Activated T-cell treated with anti-CD3 and anti-CD28 coated beads, Interleukin-2, amount 50 U/mL, for 4 hours (primary cell): ENCODE results near the gene CPT1B. TPM values are rescaled to one million over a fixed set of nuclear protein-coding genes. Genes with fewer than 3 reads are reported as not detected.
"Not testable (repeated sequence)": the region's sequence is repeated elsewhere in the genome, so short reads cannot be mapped to it uniquely, and the experiment has no call there.

Experiments used
- ATAC-seq, 2 donors: fragments of 200-7000 bp; cut with Tn5 transposase; one replicate each; pipeline ENCODE4 v1.10.0; 2021
- DNase-seq: peaks from one replicate; pipeline ENCODE4 v3.0.0-alpha.2; 2020
- H3K27me3 Mint-ChIP-seq: one replicate; pipeline ENCODE4 v1.8.0; 2021; ENCODE audit warnings: low read depth, mixed read lengths
- H3K36me3 Mint-ChIP-seq: one replicate; pipeline ENCODE4 v1.8.0; 2022; ENCODE audit warnings: mixed read lengths; ENCODE audit not compliant: insufficient read depth
- H3K4me1 Mint-ChIP-seq: one replicate; pipeline ENCODE4 v1.8.0; 2021; ENCODE audit warnings: low read depth, mixed read lengths
- H3K4me3 Mint-ChIP-seq: one replicate; pipeline ENCODE4 v1.8.0; 2021; ENCODE audit warnings: mild to moderate bottlenecking, moderate library complexity, mixed read lengths
- H3K9me3 Mint-ChIP-seq: one replicate; pipeline ENCODE4 v1.8.0; 2021; ENCODE audit warnings: mixed read lengths
- total RNA-seq, 3 donors: library from RNA; stranded (reverse); gene quantifications; one replicate each; pipeline ENCODE4 v1.2.1, GENCODE V29; 2021

Gene CPT1B
- total RNA-seq, 3 donors from 2014 or later, result 30.0 to 38.3 (median 32.7) TPM

- peak overlapping the region; percentile 61 for H3K4me3 Mint-ChIP-seq
- no peaks in the 10 kb centered on the region for H3K9me3 Mint-ChIP-seq
- H3K27me3 Mint-ChIP-seq, result no peaks in the 10 kb centered on the region
- peaks cover 55% of the 10 kb centered on the region for H3K4me1 Mint-ChIP-seq
- ATAC-seq, result no peak
- no peaks in the 10 kb centered on the region for H3K36me3 Mint-ChIP-seq
- no peak for DNase-seq
Measured at GRCh38 chr22:50544746-50545253, 33.4 kb downstream of the CPT1B start.

DNA sequence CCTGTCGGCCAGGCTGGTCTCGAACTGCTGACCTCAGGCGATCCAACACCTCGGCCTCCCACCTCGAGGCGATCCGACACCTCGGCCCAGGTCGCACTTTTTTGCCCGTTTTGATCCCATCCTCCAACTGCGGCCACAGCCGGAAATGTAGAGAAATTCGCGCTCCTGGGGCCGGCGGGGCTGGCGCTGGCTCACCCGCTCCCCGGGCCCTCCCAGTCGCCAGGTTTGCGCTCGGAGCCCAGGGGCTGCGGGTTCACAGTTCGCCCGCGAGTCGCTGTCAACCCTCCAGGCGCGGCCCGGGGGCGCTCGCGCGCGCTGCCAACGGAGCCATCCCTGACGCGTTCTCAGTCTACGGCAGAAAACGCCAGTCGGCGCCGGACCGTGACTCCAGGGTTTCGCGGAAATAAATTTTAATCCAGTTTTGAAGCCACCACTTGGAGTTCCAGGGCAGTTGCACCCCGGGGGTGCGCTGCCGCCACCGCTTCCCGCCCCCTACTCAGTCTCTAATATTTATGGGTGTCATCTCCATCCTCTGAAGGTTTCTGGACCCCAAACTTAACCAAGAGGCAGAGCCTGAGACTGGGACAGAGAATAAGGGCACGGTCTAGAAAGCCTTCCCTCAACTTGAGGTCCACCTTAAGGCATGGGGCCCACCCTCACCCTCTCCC is 34.0 kb downstream of the CPT1B start:
- Mint-ChIP-seq H3K36me3 (no peaks in the 10 kb centered on the region), H3K4me1 (peaks cover 56% of the 10 kb centered on the region), H3K4me3 (peak overlapping the region; percentile 61), H3K9me3 (no peaks in the 10 kb centered on the region), H3K27me3 (no peaks in the 10 kb centered on the region)
- DNase-seq (peak; percentile 82), ATAC-seq (peak; percentile 53 to 54)

DNA sequence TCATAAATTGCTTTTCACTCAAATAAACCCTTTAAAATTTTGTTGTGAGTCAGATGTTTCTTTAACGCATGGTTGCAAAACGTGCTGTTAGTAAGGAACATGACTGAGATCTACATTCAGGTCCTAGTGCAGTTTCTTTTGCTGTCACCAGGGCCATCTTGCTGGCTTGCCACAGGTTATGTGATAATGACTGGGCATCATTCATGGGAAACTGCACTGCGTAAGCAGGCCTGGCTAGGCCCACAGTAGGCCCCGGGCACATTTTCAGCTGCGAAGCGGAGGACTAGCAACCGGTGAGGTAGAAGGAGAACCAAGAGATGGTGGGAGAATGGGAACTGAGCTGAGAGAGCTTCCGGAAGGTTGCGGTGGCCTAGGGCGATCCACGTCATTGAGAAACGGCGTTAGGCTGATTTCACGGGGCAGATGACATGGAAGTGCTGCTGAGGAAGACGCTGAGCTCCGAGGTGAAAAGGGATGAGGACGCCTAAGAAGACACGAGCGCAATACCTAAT is 35.8 kb downstream of the CPT1B start:
- DNase-seq (no peak), ATAC-seq (peak; percentile 5 to 20)
- Mint-ChIP-seq H3K9me3 (no peaks in the 10 kb centered on the region), H3K4me3 (peak overlapping the region; percentile 27), H3K4me1 (peaks cover 66% of the 10 kb centered on the region), H3K36me3 (no peaks in the 10 kb centered on the region), H3K27me3 (no peaks in the 10 kb centered on the region)

GRCh38 chr22:50541667-50542026 is 36.6 kb downstream of the CPT1B start:
- not testable (repeated sequence) for H3K4me3 Mint-ChIP-seq, H3K27me3 Mint-ChIP-seq

GRCh38 chr22:50540381-50540780 is 37.8 kb downstream of the CPT1B start:
- Mint-ChIP-seq H3K36me3 (no peaks in the 10 kb centered on the region), H3K4me1 (peaks cover 58% of the 10 kb centered on the region), H3K27me3 (no peaks in the 10 kb centered on the region), H3K4me3 (peak overlapping the region; percentile 5), H3K9me3 (no peaks in the 10 kb centered on the region)
- ATAC-seq (no peak), DNase-seq (no peak)

More at GRCh38 chr22:50541667-50542026, 36.6 kb downstream of the CPT1B start:
- not testable (repeated sequence) for H3K36me3 Mint-ChIP-seq, ATAC-seq, DNase-seq, H3K9me3 Mint-ChIP-seq
- peaks cover 67% of the 10 kb centered on the region for H3K4me1 Mint-ChIP-seq

GRCh38 chr22:50537765-50538164 is 40.5 kb downstream of the CPT1B start:
- Mint-ChIP-seq H3K4me3 (no peak overlapping the region), H3K27me3 (no peaks in the 10 kb centered on the region), H3K9me3 (no peaks in the 10 kb centered on the region), H3K36me3 (no peaks in the 10 kb centered on the region), H3K4me1 (peaks cover 64% of the 10 kb centered on the region)
- ATAC-seq, result no peak
- no peak for DNase-seq

DNA sequence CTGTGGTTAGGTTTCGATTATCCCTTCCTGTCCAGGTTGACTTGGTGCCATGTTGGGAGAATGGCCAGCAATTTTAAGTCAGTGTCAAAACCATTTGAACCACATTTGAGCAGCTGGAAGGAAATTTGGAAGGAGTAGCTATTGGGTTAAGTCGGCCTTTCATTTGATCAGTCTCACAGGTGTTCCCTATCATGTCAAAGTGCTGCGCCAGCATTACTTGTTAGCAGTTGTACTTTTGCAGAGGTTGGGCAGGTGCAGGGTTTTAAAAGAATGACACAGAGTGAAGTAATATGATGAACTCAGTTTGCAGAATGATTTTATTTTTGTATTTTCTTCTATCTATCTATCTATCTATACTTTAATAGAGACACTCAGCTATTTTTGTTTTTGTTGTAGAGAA is 42.0 kb downstream of the CPT1B start:
- H3K4me1 Mint-ChIP-seq, result peaks cover 53% of the 10 kb centered on the region
- ATAC-seq, result no peak
- no peaks in the 10 kb centered on the region for H3K9me3 Mint-ChIP-seq
- no peaks in the 10 kb centered on the region for H3K36me3 Mint-ChIP-seq
- no peak overlapping the region for H3K4me3 Mint-ChIP-seq
- no peaks in the 10 kb centered on the region for H3K27me3 Mint-ChIP-seq
- DNase-seq, result no peak

- no peaks in the 10 kb centered on the region for H3K36me3 Mint-ChIP-seq
Measured at GRCh38 chr22:50535113-50535512, 43.1 kb downstream of the CPT1B start.

GRCh38 chr22:50533856-50534711 is 44.1 kb downstream of the CPT1B start:
- not testable (repeated sequence) for DNase-seq

More at GRCh38 chr22:50535113-50535512, 43.1 kb downstream of the CPT1B start:
- peaks cover 45% of the 10 kb centered on the region for H3K4me1 Mint-ChIP-seq
- H3K27me3 Mint-ChIP-seq, result no peaks in the 10 kb centered on the region
- H3K4me3 Mint-ChIP-seq, result no peak overlapping the region
- H3K9me3 Mint-ChIP-seq, result no peaks in the 10 kb centered on the region
- ATAC-seq (no peak), DNase-seq (no peak)

GRCh38 chr22:50532824-50533796 is 45.1 kb downstream of the CPT1B start:
- H3K27me3 Mint-ChIP-seq, result no peaks in the 10 kb centered on the region
- H3K4me3 Mint-ChIP-seq, result peak overlapping the region; percentile 90

More at GRCh38 chr22:50533856-50534711, 44.1 kb downstream of the CPT1B start:
- not testable (repeated sequence) for H3K27me3 Mint-ChIP-seq, H3K4me3 Mint-ChIP-seq, H3K9me3 Mint-ChIP-seq, H3K36me3 Mint-ChIP-seq, ATAC-seq
- H3K4me1 Mint-ChIP-seq, result peaks cover 37% of the 10 kb centered on the region

GRCh38 chr22:50531962-50532674 is 46.1 kb downstream of the CPT1B start:
- H3K27me3 Mint-ChIP-seq, result no peaks in the 10 kb centered on the region
- H3K4me3 Mint-ChIP-seq, result peak overlapping the region; percentile 90
- H3K9me3 Mint-ChIP-seq, result no peaks in the 10 kb centered on the region
- no peaks in the 10 kb centered on the region for H3K36me3 Mint-ChIP-seq
- peaks cover 43% of the 10 kb centered on the region for H3K4me1 Mint-ChIP-seq
- ATAC-seq, result no peak
- DNase-seq, result no peak

More at GRCh38 chr22:50532824-50533796, 45.1 kb downstream of the CPT1B start:
- DNase-seq, result no peak
- Mint-ChIP-seq H3K9me3 (no peaks in the 10 kb centered on the region), H3K4me1 (peaks cover 40% of the 10 kb centered on the region), H3K36me3 (no peaks in the 10 kb centered on the region)
- no peak for ATAC-seq

- H3K9me3 Mint-ChIP-seq, result no peaks in the 10 kb centered on the region
- peak overlapping the region; percentile 90 for H3K4me3 Mint-ChIP-seq
- H3K27me3 Mint-ChIP-seq, result no peaks in the 10 kb centered on the region
- ATAC-seq (peak; percentile 41 to 44), DNase-seq (peak; percentile 58)
- H3K4me1 Mint-ChIP-seq, result peaks cover 47% of the 10 kb centered on the region
- H3K36me3 Mint-ChIP-seq, result no peaks in the 10 kb centered on the region
Measured at GRCh38 chr22:50531546-50531961, 46.7 kb downstream of the CPT1B start.

DNA sequence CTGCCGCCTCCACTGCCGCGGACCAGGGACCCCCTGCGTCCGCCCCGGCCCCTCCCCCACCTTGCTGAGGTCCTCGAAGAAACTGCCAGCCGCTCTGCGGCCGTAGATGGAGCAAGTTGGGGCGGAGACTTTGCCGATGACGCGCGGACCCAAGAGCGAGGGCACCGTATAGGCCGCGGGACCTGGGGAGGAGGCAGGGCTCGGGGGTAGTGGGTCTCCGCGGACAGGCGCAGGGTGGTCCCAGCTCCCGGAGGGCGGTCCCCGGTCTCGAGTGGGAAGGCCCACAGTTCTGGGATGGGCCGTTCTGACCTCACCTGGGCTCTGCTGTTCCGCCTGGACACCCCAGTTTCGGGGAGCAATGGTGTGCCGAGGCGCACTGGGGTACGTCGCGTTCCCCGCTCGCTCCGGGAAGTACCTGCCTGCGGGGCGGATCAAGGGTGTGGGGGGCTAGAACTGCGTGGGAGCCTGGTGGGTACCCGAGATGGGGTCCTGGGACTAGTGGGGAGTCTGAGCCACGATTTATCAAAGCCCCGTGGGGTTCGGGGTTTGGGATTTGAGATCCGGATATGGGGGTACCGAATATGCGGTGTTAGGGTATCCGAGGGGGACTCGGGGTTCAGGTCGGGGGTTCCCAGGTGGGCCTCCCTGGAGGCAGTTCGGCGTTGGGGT is 47.2 kb downstream of the CPT1B start:
- Mint-ChIP-seq H3K27me3 (no peaks in the 10 kb centered on the region), H3K4me1 (peaks cover 48% of the 10 kb centered on the region), H3K4me3 (peak overlapping the region; percentile 90), H3K36me3 (no peaks in the 10 kb centered on the region), H3K9me3 (no peaks in the 10 kb centered on the region)
- peak; percentile 49 to 52 for ATAC-seq
- peak; percentile 72 for DNase-seq
